ENCODE measurements around the gene C14orf180. TPM values are rescaled to one million over a fixed set of nuclear protein-coding genes. Genes with fewer than 3 reads are reported as not detected.

The C14orf180 gene
- total RNA-seq, 1 experiment from 2014 or later, result not detected

GRCh38 chr14:104564744-104565679 lies 14.6 kb upstream of the C14orf180 start:
- POLR2A ChIA-PET, result interaction anchor here (1.1 to 1.5 kb wide), 2 partner anchors 427 to 487 kb away, joined by 3 to 6 read pairs; no protein-coding TSS in a partner anchor
- TF ChIP-seq, protein P1, sequence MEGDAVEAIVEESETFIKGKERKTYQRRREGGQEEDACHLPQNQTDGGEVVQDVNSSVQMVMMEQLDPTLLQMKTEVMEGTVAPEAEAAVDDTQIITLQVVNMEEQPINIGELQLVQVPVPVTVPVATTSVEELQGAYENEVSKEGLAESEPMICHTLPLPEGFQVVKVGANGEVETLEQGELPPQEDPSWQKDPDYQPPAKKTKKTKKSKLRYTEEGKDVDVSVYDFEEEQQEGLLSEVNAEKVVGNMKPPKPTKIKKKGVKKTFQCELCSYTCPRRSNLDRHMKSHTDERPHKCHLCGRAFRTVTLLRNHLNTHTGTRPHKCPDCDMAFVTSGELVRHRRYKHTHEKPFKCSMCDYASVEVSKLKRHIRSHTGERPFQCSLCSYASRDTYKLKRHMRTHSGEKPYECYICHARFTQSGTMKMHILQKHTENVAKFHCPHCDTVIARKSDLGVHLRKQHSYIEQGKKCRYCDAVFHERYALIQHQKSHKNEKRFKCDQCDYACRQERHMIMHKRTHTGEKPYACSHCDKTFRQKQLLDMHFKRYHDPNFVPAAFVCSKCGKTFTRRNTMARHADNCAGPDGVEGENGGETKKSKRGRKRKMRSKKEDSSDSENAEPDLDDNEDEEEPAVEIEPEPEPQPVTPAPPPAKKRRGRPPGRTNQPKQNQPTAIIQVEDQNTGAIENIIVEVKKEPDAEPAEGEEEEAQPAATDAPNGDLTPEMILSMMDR (IDR thresholded peaks at IDR 0.05; ENCODE audit: unreplicated experiment), result no peak
- no peak overlapping the region for H3K27ac Mint-ChIP-seq (ENCODE audit: low read depth, unreplicated experiment)
- DNase-seq (ENCODE audit: unreplicated experiment), result no peak
- no TSS peak for BruUV-seq (replicated peaks)
- H3K36me3 Mint-ChIP-seq (ENCODE audit: insufficient read depth, unreplicated experiment), result no peaks in the 10 kb centered on the region
- CTCF ChIA-PET, result interaction anchor here (0.6 to 4.2 kb wide), 51 partner anchors 8 to 684 kb away, joined by 3 to 39 read pairs (median 4); partner anchors contain the start of gene C14orf180
- no peaks in the 10 kb centered on the region for H3K9me3 Mint-ChIP-seq (ENCODE audit: unreplicated experiment)
- peaks cover 6% of the 10 kb centered on the region for H3K4me1 Mint-ChIP-seq (ENCODE audit: insufficient read depth, unreplicated experiment)
- no peak overlapping the region for H3K4me3 Mint-ChIP-seq (ENCODE audit: unreplicated experiment)
- peaks cover 49% of the 10 kb centered on the region for H3K27me3 Mint-ChIP-seq (ENCODE audit: insufficient read depth, unreplicated experiment)
- intact Hi-C loops (cut with micrococcal nuclease), result loop anchor here (1.0 kb wide), 3 partner anchors 75 to 487 kb away; no protein-coding TSS in a partner anchor

- DNase-seq (ENCODE audit: unreplicated experiment), result no peak
- Mint-ChIP-seq H3K9me3 (ENCODE audit: unreplicated experiment) (no peaks in the 10 kb centered on the region), H3K4me1 (ENCODE audit: insufficient read depth, unreplicated experiment) (peaks cover 6% of the 10 kb centered on the region), H3K4me3 (ENCODE audit: unreplicated experiment) (no peak overlapping the region), H3K36me3 (ENCODE audit: insufficient read depth, unreplicated experiment) (no peaks in the 10 kb centered on the region), H3K27me3 (ENCODE audit: insufficient read depth, unreplicated experiment) (peaks cover 47% of the 10 kb centered on the region), H3K27ac (ENCODE audit: low read depth, unreplicated experiment) (no peak overlapping the region)
- no TSS peak for BruUV-seq (replicated peaks)
- POLR2A ChIA-PET, result no interaction called here
- CTCF ChIA-PET, result interaction anchor here (0.7 to 1.4 kb wide), 6 partner anchors 65 to 489 kb away, joined by 3 to 5 read pairs (median 4); no protein-coding TSS in a partner anchor
- intact Hi-C loops (cut with micrococcal nuclease), result no loop called here
- TF ChIP-seq, protein P1 (IDR thresholded peaks at IDR 0.05; ENCODE audit: unreplicated experiment), result no peak
These were observed 12.2 kb upstream of the C14orf180 start for GRCh38 chr14:104567141-104567956.

DNA sequence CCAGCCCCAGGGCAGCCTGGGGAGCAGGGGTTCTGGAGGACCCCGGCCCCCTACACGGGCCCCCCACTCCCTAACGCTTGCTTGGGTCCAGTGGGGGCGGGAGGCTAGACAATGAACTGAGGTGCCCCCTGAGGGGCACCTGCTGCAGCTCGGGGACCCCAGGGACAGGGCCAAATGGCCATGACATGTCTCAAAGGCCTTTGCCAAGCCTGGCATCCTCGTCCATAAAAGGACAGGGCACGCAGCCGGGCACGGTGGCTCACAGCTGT lies 11.7 kb upstream of the C14orf180 start:
- Mint-ChIP-seq H3K27ac (ENCODE audit: low read depth, unreplicated experiment) (no peak overlapping the region), H3K27me3 (ENCODE audit: insufficient read depth, unreplicated experiment) (peaks cover 47% of the 10 kb centered on the region), H3K4me1 (ENCODE audit: insufficient read depth, unreplicated experiment) (peaks cover 6% of the 10 kb centered on the region), H3K9me3 (ENCODE audit: unreplicated experiment) (no peaks in the 10 kb centered on the region), H3K4me3 (ENCODE audit: unreplicated experiment) (no peak overlapping the region), H3K36me3 (ENCODE audit: insufficient read depth, unreplicated experiment) (no peaks in the 10 kb centered on the region)
- TF ChIP-seq, protein P1 (IDR thresholded peaks at IDR 0.05; ENCODE audit: unreplicated experiment), result no peak
- BruUV-seq (replicated peaks), result no TSS peak
- DNase-seq (ENCODE audit: unreplicated experiment), result no peak
- intact Hi-C loops (cut with micrococcal nuclease), result no loop called here
- ChIA-PET POLR2A (no interaction called here), CTCF (interaction anchor here (0.9 to 1.4 kb wide), 3 partner anchors 428 to 490 kb away, joined by 4 to 5 read pairs (median 4); no protein-coding TSS in a partner anchor)

GRCh38 chr14:104568620-104569019 lies 10.9 kb upstream of the C14orf180 start:
- CTCF ChIA-PET, result interaction anchor here (0.6 to 1.4 kb wide), 2 partner anchors 99 to 491 kb away, joined by 3 to 4 read pairs; no protein-coding TSS in a partner anchor
- intact Hi-C loops (cut with micrococcal nuclease), result no loop called here
- Mint-ChIP-seq H3K27ac (ENCODE audit: low read depth, unreplicated experiment) (no peak overlapping the region), H3K36me3 (ENCODE audit: insufficient read depth, unreplicated experiment) (no peaks in the 10 kb centered on the region), H3K27me3 (ENCODE audit: insufficient read depth, unreplicated experiment) (peaks cover 47% of the 10 kb centered on the region), H3K4me1 (ENCODE audit: insufficient read depth, unreplicated experiment) (peaks cover 6% of the 10 kb centered on the region), H3K9me3 (ENCODE audit: unreplicated experiment) (no peaks in the 10 kb centered on the region), H3K4me3 (ENCODE audit: unreplicated experiment) (no peak overlapping the region)
- BruUV-seq (replicated peaks), result no TSS peak
- TF ChIP-seq, protein P1 (IDR thresholded peaks at IDR 0.05; ENCODE audit: unreplicated experiment), result no peak
- no peak for DNase-seq (ENCODE audit: unreplicated experiment)
- POLR2A ChIA-PET, result no interaction called here

Data from MCF 10A (cell line).